Measurements from ENCODE around the gene ZWILCH.
A peak's percentile ranks its signal among the peaks of the same experiment; 100 is the strongest.

Gene ZWILCH

GRCh38 chr15:66494262-66494661, 10.9 kb upstream of the ZWILCH start:
- no peak for TF ChIP-seq CTCF (conservative IDR thresholded peaks at IDR 0.05)
- H3K27ac ChIP-seq, result no peak overlapping the region

GRCh38 chr15:66496951-66497501, 8.1 kb upstream of the ZWILCH start:
- TF ChIP-seq CTCF (conservative IDR thresholded peaks at IDR 0.05), result no peak
- peak overlapping the region; percentile 98 for H3K27ac ChIP-seq

- peak within 1 kb of the TSS; percentile 98 for H3K27ac ChIP-seq
- TF ChIP-seq CTCF (conservative IDR thresholded peaks at IDR 0.05), result peak; percentile 99
These were observed 7.3 kb upstream of the ZWILCH start, which contains the start of gene SNAPC5 for GRCh38 chr15:66497502-66498455. Gene SNAPC5 (minus strand): TSS chr15:66497762. CDS start chr15:66497731, 31 bp downstream.

GRCh38 chr15:66498501-66499386, 6.4 kb upstream of the ZWILCH start:
- TF ChIP-seq CTCF (conservative IDR thresholded peaks at IDR 0.05), result peak; percentile 65
- H3K27ac ChIP-seq, result peak overlapping the region; percentile 98

- H3K27ac ChIP-seq, result peak overlapping the region; percentile 98
These were observed 4.8 kb upstream of the ZWILCH start for GRCh38 chr15:66500346-66500745.

GRCh38 chr15:66502491-66502890, 2.6 kb upstream of the ZWILCH start:
- TF ChIP-seq CTCF (conservative IDR thresholded peaks at IDR 0.05), result no peak
- H3K27ac ChIP-seq, result peak overlapping the region; percentile 98

- H3K27ac ChIP-seq, result peak overlapping the region; percentile 98
These were observed 2.0 kb upstream of the ZWILCH start for GRCh38 chr15:66503041-66503648.
